Stimulated activated CD4-positive, alpha-beta T cell treated with anti-CD3 and anti-CD28 coated beads, Interleukin-12 subunit alpha, Interleukin-12 subunit beta, amount 100 ng/mL, for 24 hours (primary cell): ENCODE results near the gene HIVEP2.

Experiments
- DNase-seq, 2 experiments: peaks; one replicate each; pipeline ENCODE4 v3.0.0-alpha.2; 2020; ENCODE audit warnings: low read depth in 2 of 2

HIVEP2 gene

GRCh38 chr6:142893088-142893487 lies 51.9 kb downstream of the HIVEP2 start:
- no peak for DNase-seq

GRCh38 chr6:142892254-142893021 lies 52.5 kb downstream of the HIVEP2 start:
- no peak for DNase-seq

- no peak for DNase-seq
Observed at GRCh38 chr6:142891454-142891853, 53.5 kb downstream of the HIVEP2 start.

GRCh38 chr6:142888456-142888855 lies 56.5 kb downstream of the HIVEP2 start:
- no peak for DNase-seq

- no peak for DNase-seq
Observed at GRCh38 chr6:142887517-142887916, 57.5 kb downstream of the HIVEP2 start.

GRCh38 chr6:142886431-142887170 lies 58.4 kb downstream of the HIVEP2 start:
- no peak for DNase-seq

- DNase-seq, result no peak
Observed at GRCh38 chr6:142885182-142885867, 59.7 kb downstream of the HIVEP2 start.

GRCh38 chr6:142884214-142885035 lies 60.6 kb downstream of the HIVEP2 start:
- no peak for DNase-seq

- no peak for DNase-seq
Observed at GRCh38 chr6:142883011-142883410, 62.0 kb downstream of the HIVEP2 start.

- no peak for DNase-seq
Observed at GRCh38 chr6:142881761-142882160, 63.2 kb downstream of the HIVEP2 start.

- no peak for DNase-seq
Observed at GRCh38 chr6:142881290-142881689, 63.7 kb downstream of the HIVEP2 start.

- no peak for DNase-seq
Observed at GRCh38 chr6:142880201-142880600, 64.8 kb downstream of the HIVEP2 start.

GRCh38 chr6:142879527-142879926 lies 65.4 kb downstream of the HIVEP2 start:
- DNase-seq, result no peak

GRCh38 chr6:142879076-142879475 lies 65.9 kb downstream of the HIVEP2 start:
- DNase-seq, result no peak

- no peak for DNase-seq
Observed at GRCh38 chr6:142878407-142878806, 66.6 kb downstream of the HIVEP2 start.

GRCh38 chr6:142874676-142875075 lies 70.3 kb downstream of the HIVEP2 start:
- no peak for DNase-seq

GRCh38 chr6:142872376-142872775 lies 72.6 kb downstream of the HIVEP2 start:
- DNase-seq, result no peak

- no peak for DNase-seq
Observed at GRCh38 chr6:142871910-142872331, 73.1 kb downstream of the HIVEP2 start.

- DNase-seq, result no peak
Observed at GRCh38 chr6:142870787-142871415, 74.1 kb downstream of the HIVEP2 start.

- DNase-seq, result no peak
Observed at GRCh38 chr6:142868917-142869316, 76.1 kb downstream of the HIVEP2 start.
